Liver (tissue), 9 donors: Measurements from ENCODE around the gene BARX2. TPM values are rescaled to one million over a fixed set of nuclear protein-coding genes. Genes with fewer than 3 reads are reported as not detected.

Source experiments
- DNase-seq: peaks from one replicate; pipeline ENCODE4 v3.0.0-alpha.2; 2017; ENCODE audit warnings: low spot score
- H3K27ac ChIP-seq, 2 donors: one replicate each; pipeline ENCODE4 v1.7.0; 2013; ENCODE audit warnings: inconsistent platforms in 2 of 2, low read length in 2 of 2, control low read depth in 1 of 2, low read depth in 1 of 2, mild to moderate bottlenecking in 1 of 2
- H3K27me3 ChIP-seq, 4 donors: one replicate each; pipeline versions ENCODE4 v1.6.1 to v1.7.0; 2013; ENCODE audit warnings: low read length in 3 of 4, inconsistent platforms in 1 of 4, mild to moderate bottlenecking in 1 of 4, moderate library complexity in 1 of 4; ENCODE audit not compliant: control insufficient read depth in 4 of 4, insufficient read depth in 4 of 4
- H3K36me3 ChIP-seq, 4 donors: one replicate each; pipeline versions ENCODE4 v1.6.1 to v1.7.0; 2013; ENCODE audit warnings: low read length in 3 of 4, mild to moderate bottlenecking in 3 of 4, low read depth in 1 of 4, moderate library complexity in 1 of 4; ENCODE audit not compliant: control insufficient read depth in 4 of 4, insufficient read depth in 3 of 4
- H3K4me1 ChIP-seq, 4 donors: one replicate each; pipeline versions ENCODE4 v1.6.1 to v1.7.0; 2013; ENCODE audit warnings: low read length in 3 of 4, mild to moderate bottlenecking in 3 of 4, moderate library complexity in 1 of 4; ENCODE audit not compliant: control insufficient read depth in 4 of 4, insufficient read depth in 4 of 4
- H3K4me3 ChIP-seq, 3 donors: one replicate each; pipeline versions ENCODE4 v1.6.1 to v1.7.0; 2013; ENCODE audit warnings: low read length in 3 of 3, control low read depth in 1 of 3, low read depth in 1 of 3, mild to moderate bottlenecking in 1 of 3
- H3K9ac ChIP-seq, 2 donors: one replicate each; pipeline ENCODE4 v1.7.0; 2013; ENCODE audit warnings: low read length in 2 of 2, mild to moderate bottlenecking in 2 of 2, moderate library complexity in 2 of 2, control low read depth in 1 of 2, low read depth in 1 of 2
- H3K9me3 ChIP-seq, 4 donors: one replicate each; pipeline versions ENCODE4 v1.6.1 to v1.7.0; 2013; ENCODE audit warnings: low read length in 3 of 4; ENCODE audit not compliant: control insufficient read depth in 4 of 4
- CTCF ChIP-seq: fragments of 150-350 bp; IDR thresholded peaks from 2 replicates; pipeline ENCODE4 v1.5.1; 2017; ENCODE audit warnings: improper control_type of control experiment, low read depth, low read length; ENCODE audit not compliant: missing input control
- FOXA1 ChIP-seq: IDR thresholded peaks from 2 replicates; pipeline ENCODE4 v1.6.1; 2016; ENCODE audit warnings: antibody characterized with exemption
- HNF4G ChIP-seq: IDR thresholded peaks from 2 replicates; pipeline ENCODE4 v1.6.1; 2016; ENCODE audit warnings: antibody characterized with exemption
- JUND ChIP-seq, 2 donors: IDR thresholded peaks; 2 replicates each; pipeline ENCODE4 v1.6.1; 2016; ENCODE audit warnings: antibody characterized with exemption in 2 of 2
- NR2F2 ChIP-seq: IDR thresholded peaks from 2 replicates; pipeline ENCODE4 v1.6.1; 2016; ENCODE audit warnings: antibody characterized with exemption
- TAF1 ChIP-seq: conservative IDR thresholded peaks from 2 replicates; pipeline ENCODE4 v1.6.1; 2016; ENCODE audit warnings: antibody characterized with exemption, mild to moderate bottlenecking
- WGBS: extraction: QIAGEN DNeasy Blood & Tissue Kit; methylation state at CpG from one replicate; pipeline ENCODE4 v1.1.7; 2013; 5-methylcytosine and 5-hydroxymethylcytosine counted together
- polyA plus RNA-seq, 2 donors: library from polyadenylated mRNA; stranded (reverse) in 1 of 2; unstranded in 1 of 2; fragments of 200-250 nt in 1 of 2; fragments of >200 nt in 1 of 2; fragmentation: Nextera tagmentation in 1 of 2; extraction: Ambion mirVana in 1 of 2; gene quantifications; one replicate each; pipeline versions ENCODE4 v1.2.1 to v1.2.3, GENCODE V29; 2013 to 2015
- total RNA-seq, 2 donors: library from RNA; depleted of rRNA; stranded (reverse); fragments of >200 nt; gene quantifications; one replicate each; pipeline ENCODE4 v1.2.3, GENCODE V29; 2014
- TF ChIP-seq, protein P1 (sequence below): IDR thresholded peaks from 2 replicates; pipeline ENCODE4 v1.6.1; 2016; ENCODE audit warnings: antibody characterized with exemption, mild to moderate bottlenecking
- TF ChIP-seq, protein P2 (sequence below): IDR thresholded peaks from 2 replicates; pipeline ENCODE4 v1.6.1; 2016; ENCODE audit warnings: antibody characterized with exemption
- TF ChIP-seq, protein P3 (sequence below): IDR thresholded peaks from 2 replicates; pipeline ENCODE4 v1.6.1; 2016; ENCODE audit warnings: antibody characterized with exemption
- donor health status: healthy.
- donor health status: healthy.
- donor health status: healthy.
- donor health status: healthy.
- donor health status: healthy.

The BARX2 gene
- total and polyA plus RNA-seq, 4 donors, result not detected

GRCh38 chr11:129374993-129375750, 476 bp upstream of the BARX2 start:
- DNase-seq, result no peak

More at GRCh38 chr11:129374993-129375750, 476 bp upstream of the BARX2 start:
- Histone ChIP-seq H3K4me1 (peaks cover 16 to 36% (median 29%) of the 10 kb centered on the region in 4 donors), H3K9ac (no peak overlapping the region), H3K27ac (no peak overlapping the region), H3K36me3 (no peaks in the 10 kb centered on the region), H3K4me3 (peak overlapping the region in 2 of 3 donors; percentile 16 to 47), H3K9me3 (no peaks in the 10 kb centered on the region), H3K27me3 (peaks cover 7 to 29% (median 20%) of the 10 kb centered on the region in 4 donors)
- WGBS, result 4% methylated on average over 66 of the region's 66 CpGs
- TF ChIP-seq NR2F2 (no peak), HNF4G (no peak), JUND (IDR thresholded peaks at IDR 0.05) (no peak), TAF1 (no peak), FOXA1 (no peak), CTCF (no peak)
- TF ChIP-seq, protein P1, sequence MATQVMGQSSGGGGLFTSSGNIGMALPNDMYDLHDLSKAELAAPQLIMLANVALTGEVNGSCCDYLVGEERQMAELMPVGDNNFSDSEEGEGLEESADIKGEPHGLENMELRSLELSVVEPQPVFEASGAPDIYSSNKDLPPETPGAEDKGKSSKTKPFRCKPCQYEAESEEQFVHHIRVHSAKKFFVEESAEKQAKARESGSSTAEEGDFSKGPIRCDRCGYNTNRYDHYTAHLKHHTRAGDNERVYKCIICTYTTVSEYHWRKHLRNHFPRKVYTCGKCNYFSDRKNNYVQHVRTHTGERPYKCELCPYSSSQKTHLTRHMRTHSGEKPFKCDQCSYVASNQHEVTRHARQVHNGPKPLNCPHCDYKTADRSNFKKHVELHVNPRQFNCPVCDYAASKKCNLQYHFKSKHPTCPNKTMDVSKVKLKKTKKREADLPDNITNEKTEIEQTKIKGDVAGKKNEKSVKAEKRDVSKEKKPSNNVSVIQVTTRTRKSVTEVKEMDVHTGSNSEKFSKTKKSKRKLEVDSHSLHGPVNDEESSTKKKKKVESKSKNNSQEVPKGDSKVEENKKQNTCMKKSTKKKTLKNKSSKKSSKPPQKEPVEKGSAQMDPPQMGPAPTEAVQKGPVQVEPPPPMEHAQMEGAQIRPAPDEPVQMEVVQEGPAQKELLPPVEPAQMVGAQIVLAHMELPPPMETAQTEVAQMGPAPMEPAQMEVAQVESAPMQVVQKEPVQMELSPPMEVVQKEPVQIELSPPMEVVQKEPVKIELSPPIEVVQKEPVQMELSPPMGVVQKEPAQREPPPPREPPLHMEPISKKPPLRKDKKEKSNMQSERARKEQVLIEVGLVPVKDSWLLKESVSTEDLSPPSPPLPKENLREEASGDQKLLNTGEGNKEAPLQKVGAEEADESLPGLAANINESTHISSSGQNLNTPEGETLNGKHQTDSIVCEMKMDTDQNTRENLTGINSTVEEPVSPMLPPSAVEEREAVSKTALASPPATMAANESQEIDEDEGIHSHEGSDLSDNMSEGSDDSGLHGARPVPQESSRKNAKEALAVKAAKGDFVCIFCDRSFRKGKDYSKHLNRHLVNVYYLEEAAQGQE, result no peak
- TF ChIP-seq, protein P2, sequence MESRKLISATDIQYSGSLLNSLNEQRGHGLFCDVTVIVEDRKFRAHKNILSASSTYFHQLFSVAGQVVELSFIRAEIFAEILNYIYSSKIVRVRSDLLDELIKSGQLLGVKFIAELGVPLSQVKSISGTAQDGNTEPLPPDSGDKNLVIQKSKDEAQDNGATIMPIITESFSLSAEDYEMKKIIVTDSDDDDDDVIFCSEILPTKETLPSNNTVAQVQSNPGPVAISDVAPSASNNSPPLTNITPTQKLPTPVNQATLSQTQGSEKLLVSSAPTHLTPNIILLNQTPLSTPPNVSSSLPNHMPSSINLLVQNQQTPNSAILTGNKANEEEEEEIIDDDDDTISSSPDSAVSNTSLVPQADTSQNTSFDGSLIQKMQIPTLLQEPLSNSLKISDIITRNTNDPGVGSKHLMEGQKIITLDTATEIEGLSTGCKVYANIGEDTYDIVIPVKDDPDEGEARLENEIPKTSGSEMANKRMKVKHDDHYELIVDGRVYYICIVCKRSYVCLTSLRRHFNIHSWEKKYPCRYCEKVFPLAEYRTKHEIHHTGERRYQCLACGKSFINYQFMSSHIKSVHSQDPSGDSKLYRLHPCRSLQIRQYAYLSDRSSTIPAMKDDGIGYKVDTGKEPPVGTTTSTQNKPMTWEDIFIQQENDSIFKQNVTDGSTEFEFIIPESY, result no peak
- TF ChIP-seq, protein P3, sequence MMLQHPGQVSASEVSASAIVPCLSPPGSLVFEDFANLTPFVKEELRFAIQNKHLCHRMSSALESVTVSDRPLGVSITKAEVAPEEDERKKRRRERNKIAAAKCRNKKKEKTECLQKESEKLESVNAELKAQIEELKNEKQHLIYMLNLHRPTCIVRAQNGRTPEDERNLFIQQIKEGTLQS, result no peak
